Heart left ventricle (tissue), 16 donors: Measurements from ENCODE around the gene ZNF768. TPM values are rescaled to one million over a fixed set of nuclear protein-coding genes. Genes with fewer than 3 reads are reported as not detected.

Source experiments
- ATAC-seq, 4 donors: fragments of 200-7000 bp; cut with Tn5 transposase; one replicate each; pipeline ENCODE4 v1.9.1; 2020 to 2022; ENCODE audit warnings: moderate library complexity in 4 of 4, mild to moderate bottlenecking in 3 of 4, moderate number of reproducible peaks in 1 of 4
- DNase-seq, 5 donors: peaks; one replicate each; pipeline ENCODE4 v3.0.0-alpha.2; 2020
- H3K27ac ChIP-seq, 12 donors: fragments of 200-600 bp; sonication (generic) in 4 of 12; one replicate each; pipeline versions ENCODE4 v1.5.0 to v1.8.0; 2016 to 2022; ENCODE audit warnings: mild to moderate bottlenecking in 2 of 12
- H3K27me3 ChIP-seq, 9 donors: fragments of 200-600 bp; sonication (generic) in 2 of 9; one replicate each; pipeline versions ENCODE4 v1.5.1 to v1.8.0; 2016 to 2022; ENCODE audit warnings: mild to moderate bottlenecking in 3 of 9
- H3K36me3 ChIP-seq, 9 donors: fragments of 200-600 bp; sonication (generic) in 2 of 9; one replicate each; pipeline versions ENCODE4 v1.5.0 to v1.8.0; 2018 to 2022; ENCODE audit warnings: mild to moderate bottlenecking in 2 of 9
- H3K4me1 ChIP-seq, 12 donors: fragments of 200-600 bp; sonication (generic) in 4 of 12; one replicate each; pipeline versions ENCODE4 v1.5.0 to v1.8.0; 2016 to 2022; ENCODE audit warnings: mild to moderate bottlenecking in 3 of 12
- H3K4me3 ChIP-seq, 12 donors: fragments of 200-600 bp; sonication (generic) in 4 of 12; one replicate each; pipeline versions ENCODE4 v1.5.0 to v1.8.0; 2017 to 2022; ENCODE audit warnings: mild to moderate bottlenecking in 9 of 12, moderate library complexity in 4 of 12
- H3K9me3 ChIP-seq, 12 donors: fragments of 200-600 bp; sonication (generic) in 4 of 12; one replicate each; pipeline versions ENCODE4 v1.5.0 to v1.8.0; 2016 to 2022; ENCODE audit warnings: mild to moderate bottlenecking in 1 of 12
- POLR2A ChIP-seq, 2 donors: fragments of 450-650 bp; IDR thresholded peaks; one replicate each; pipeline ENCODE4 v1.6.1; 2017; ENCODE audit warnings: antibody characterized with exemption in 2 of 2, mild to moderate bottlenecking in 2 of 2, moderate library complexity in 2 of 2
- WGBS, 4 donors: extraction: QIAGEN DNeasy Blood & Tissue Kit in 2 of 4; methylation state at CpG; one replicate each; pipeline versions ENCODE4 v1.1.5 to v1.1.7; 2013 to 2018; 5-methylcytosine and 5-hydroxymethylcytosine counted together
- intact Hi-C, 10 donors: fragments of 100-400 bp; cut with DNase I; formaldehyde crosslinking; loops; one replicate each; pipeline versions ENCODE4 v1.11.1 to v1.14.2; 2022
- polyA plus RNA-seq, 2 donors: library from polyadenylated mRNA; stranded (reverse); fragments of 200-250 nt; gene quantifications; one replicate each; pipeline ENCODE4 v1.2.3, GENCODE V29; 2013
- total RNA-seq, 9 donors: library from RNA; depleted of rRNA in 2 of 9; stranded (reverse); fragments of >200 nt in 2 of 9; fragmentation: NEBNext Ultra II Directional in 3 of 9; extraction: Animal tissue kit (Norgen Biotek cat#: 25700) in 3 of 9; gene quantifications; one replicate each; pipeline versions ENCODE4 v1.1.0 to v1.2.4, GENCODE V29; 2016 to 2023
- TF ChIP-seq, protein P1 (sequence below), 12 donors: fragments of 200-600 bp; sonication (generic) in 4 of 12; IDR thresholded peaks; one replicate each; pipeline versions ENCODE4 v1.5.0 to v1.8.0; 2018 to 2022; ENCODE audit warnings: antibody characterized with exemption in 12 of 12, mild to moderate bottlenecking in 5 of 12
- donor health status: ischemic (EF 13 %, LVEDD 7.1; RV severe dilation, severe dysfunction).
- donor health status: healthy with polysubstance abuse.
- donor health status: DM: no; HTN: yes; CAD: no.
- donor health status: DM: no; HTN: no; CAD: no.
- donor health status: ischemic (EF 25% LVEDD 6.9; RV normal size, moderate dysfunction).
- donor health status: ischemic (EF 25% LVEDD 5.7; RV mildly dilated, moderate dysfunction).
- donor health status: healthy.
- donor health status: DM: yes; HTN: yes; CAD: no.
- donor health status: ischemic (EF 35%, LVEDD 5.7; RV mildly dilated, moderate dysfunction).
- donor health status: nonischemic (EF 11% LVEDD 7.7; RV severe dilation, severe dysfunction).
- donor health status: DM: yes; HTN: yes; CAD: no.
- donor health status: PGD.
- donor health status: ischemic (EF 29% LVEDD 5.4; RV normal size, mild dysfunction).
- donor health status: nonischemic (EF 23%, LVEDD 6.1; RV moderate dilation, normal function).

Gene ZNF768
- total and polyA plus RNA-seq, 11 donors = 38.9 to 88.2 (median 51.6) TPM

DNA sequence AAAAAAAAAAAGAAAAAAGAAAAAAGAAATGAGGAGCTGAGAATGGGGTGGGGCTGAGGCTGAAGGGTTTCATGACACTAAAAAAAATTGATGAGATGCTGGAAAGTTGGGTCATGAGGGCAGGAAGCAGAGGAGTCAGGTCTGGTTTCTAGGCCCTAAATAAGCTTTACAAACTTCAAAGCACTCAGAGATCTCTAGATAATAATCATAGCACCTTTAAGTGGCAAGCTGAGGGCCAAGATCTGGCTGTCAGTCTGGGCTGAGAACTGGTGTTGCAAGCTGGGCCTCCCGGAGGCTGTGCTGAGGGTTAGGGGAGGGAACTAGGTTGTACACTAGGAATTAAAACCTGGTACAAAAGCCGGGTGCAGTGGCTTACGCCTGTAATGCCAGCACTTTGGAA, 25.4 kb upstream of the ZNF768 start:
- DNase-seq (no peak), ATAC-seq (no peak)
- Histone ChIP-seq H3K4me1 (peaks cover 0 to 72% (median 30%) of the 10 kb centered on the region in 12 donors), H3K9me3 (no peaks in the 10 kb centered on the region), H3K27me3 (no peaks in the 10 kb centered on the region), H3K27ac (peak overlapping the region in 6 of 12 donors; percentile 6 to 71 (median 36)), H3K36me3 (peaks cover 0 to 31% (median 21%) of the 10 kb centered on the region in 9 donors), H3K4me3 (no peak overlapping the region)
- intact Hi-C loops = no loop called here
- 67 to 79% (median 76%) methylated on average over 3 of the region's 3 CpGs for WGBS, 4 donors
- TF ChIP-seq POLR2A (IDR thresholded peaks at IDR 0.05) = no peak
- TF ChIP-seq, protein P1, sequence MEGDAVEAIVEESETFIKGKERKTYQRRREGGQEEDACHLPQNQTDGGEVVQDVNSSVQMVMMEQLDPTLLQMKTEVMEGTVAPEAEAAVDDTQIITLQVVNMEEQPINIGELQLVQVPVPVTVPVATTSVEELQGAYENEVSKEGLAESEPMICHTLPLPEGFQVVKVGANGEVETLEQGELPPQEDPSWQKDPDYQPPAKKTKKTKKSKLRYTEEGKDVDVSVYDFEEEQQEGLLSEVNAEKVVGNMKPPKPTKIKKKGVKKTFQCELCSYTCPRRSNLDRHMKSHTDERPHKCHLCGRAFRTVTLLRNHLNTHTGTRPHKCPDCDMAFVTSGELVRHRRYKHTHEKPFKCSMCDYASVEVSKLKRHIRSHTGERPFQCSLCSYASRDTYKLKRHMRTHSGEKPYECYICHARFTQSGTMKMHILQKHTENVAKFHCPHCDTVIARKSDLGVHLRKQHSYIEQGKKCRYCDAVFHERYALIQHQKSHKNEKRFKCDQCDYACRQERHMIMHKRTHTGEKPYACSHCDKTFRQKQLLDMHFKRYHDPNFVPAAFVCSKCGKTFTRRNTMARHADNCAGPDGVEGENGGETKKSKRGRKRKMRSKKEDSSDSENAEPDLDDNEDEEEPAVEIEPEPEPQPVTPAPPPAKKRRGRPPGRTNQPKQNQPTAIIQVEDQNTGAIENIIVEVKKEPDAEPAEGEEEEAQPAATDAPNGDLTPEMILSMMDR (IDR thresholded peaks at IDR 0.05) = no peak

DNA sequence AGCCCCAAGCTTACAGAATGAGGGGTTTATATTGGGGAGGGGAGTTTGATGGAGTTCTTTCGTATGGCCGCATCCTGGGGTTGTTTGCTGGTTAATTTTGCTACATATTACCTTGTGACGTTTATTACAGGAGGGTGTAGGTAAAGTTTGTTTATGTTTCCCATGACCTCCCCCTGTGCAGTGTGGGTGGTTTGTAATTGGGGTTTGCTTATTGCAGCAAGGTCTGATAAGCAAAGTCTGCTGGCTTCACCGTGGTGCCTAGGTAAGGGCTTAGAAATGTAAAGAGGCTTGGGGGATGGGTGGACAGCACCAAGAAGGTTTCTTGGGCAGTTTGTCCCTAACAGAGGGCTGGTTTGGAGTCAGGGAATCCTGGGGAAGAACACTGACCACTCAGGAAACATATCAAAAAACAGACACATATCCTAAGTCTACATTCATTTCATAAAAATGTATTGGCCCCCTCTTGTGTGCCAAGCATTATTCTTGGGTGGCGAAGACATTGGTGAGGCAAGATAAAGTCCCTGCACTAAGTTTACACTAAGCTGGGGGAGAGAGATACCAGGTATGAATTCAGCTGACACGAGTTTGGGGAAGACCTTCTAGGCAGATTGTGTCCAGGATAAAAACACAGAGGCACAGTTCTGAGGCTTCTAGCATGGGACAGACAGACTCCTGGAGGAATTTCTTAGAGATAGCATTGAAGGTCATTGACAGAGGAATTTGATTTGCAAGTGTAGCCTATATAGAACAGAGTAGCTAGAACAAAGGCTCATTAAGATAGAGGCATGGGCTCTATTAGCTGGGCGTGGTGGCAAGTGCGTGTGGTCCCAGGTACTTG, 22.3 kb upstream of the ZNF768 start:
- Histone ChIP-seq H3K27ac (peak overlapping the region in 10 of 12 donors; percentile 27 to 83 (median 69)), H3K9me3 (no peaks in the 10 kb centered on the region)
- peak; percentile 16 to 24 (median 21) for ATAC-seq

GRCh38 chr16:30546115-30546514, 19.7 kb upstream of the ZNF768 start:
- no peak for ATAC-seq
- no peak for DNase-seq
- H3K27ac ChIP-seq = no peak overlapping the region

More for the DNA sequence above, 22.3 kb upstream of the ZNF768 start:
- TF ChIP-seq POLR2A (IDR thresholded peaks at IDR 0.05) = no peak
- TF ChIP-seq, protein P1 (IDR thresholded peaks at IDR 0.05) = no peak
- intact Hi-C loops = no loop called here
- peaks cover 0 to 44% (median 16%) of the 10 kb centered on the region in 12 donors for H3K4me1 ChIP-seq
- no peak overlapping the region for H3K4me3 ChIP-seq
- no peaks in the 10 kb centered on the region for H3K27me3 ChIP-seq
- 63 to 76% (median 66%) methylated on average over 8 of the region's 8 CpGs for WGBS, 4 donors
- no peak for DNase-seq
- peaks cover 0 to 3% (median 0%) of the 10 kb centered on the region in 9 donors for H3K36me3 ChIP-seq

DNA sequence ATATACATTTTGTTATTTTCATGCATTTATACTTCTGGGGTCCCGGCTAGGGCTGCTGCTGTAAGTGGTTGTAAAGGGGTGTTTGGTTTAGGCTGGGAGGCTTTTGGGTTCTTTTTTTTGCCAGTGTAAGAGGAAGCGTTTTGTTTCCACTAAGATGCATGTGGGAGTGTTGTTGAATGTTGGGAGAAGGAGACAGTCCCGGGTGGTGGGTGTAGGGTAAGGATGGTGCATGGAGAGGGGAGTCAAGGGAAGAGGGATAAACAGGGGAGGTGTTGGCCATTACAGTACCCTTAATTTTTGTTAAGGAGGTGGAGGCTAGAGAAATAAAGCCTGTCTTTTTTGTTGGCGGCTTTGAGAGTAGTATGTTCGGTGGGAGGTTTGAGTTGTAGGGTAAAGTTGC, 16.7 kb upstream of the ZNF768 start:
- Histone ChIP-seq H3K4me3 (no peak overlapping the region), H3K9me3 (no peaks in the 10 kb centered on the region), H3K36me3 (no peaks in the 10 kb centered on the region), H3K4me1 (peaks cover 0 to 35% (median 14%) of the 10 kb centered on the region in 12 donors), H3K27ac (no peak overlapping the region), H3K27me3 (no peaks in the 10 kb centered on the region)
- ATAC-seq = no peak
- WGBS, 4 donors = 84 to 86% (median 85%) methylated on average over 5 of the region's 5 CpGs
- intact Hi-C loops = no loop called here
- no peak for DNase-seq
- TF ChIP-seq, protein P1 (IDR thresholded peaks at IDR 0.05) = no peak
- no peak for TF ChIP-seq POLR2A (IDR thresholded peaks at IDR 0.05)

More at GRCh38 chr16:30546115-30546514, 19.7 kb upstream of the ZNF768 start:
- no peaks in the 10 kb centered on the region for H3K36me3 ChIP-seq
- H3K4me1 ChIP-seq = peaks cover 0 to 32% (median 17%) of the 10 kb centered on the region in 12 donors
- WGBS, 4 donors = 73 to 81% (median 74%) methylated on average over 8 of the region's 8 CpGs
- H3K9me3 ChIP-seq = no peaks in the 10 kb centered on the region
- H3K27me3 ChIP-seq = no peaks in the 10 kb centered on the region
- no peak overlapping the region for H3K4me3 ChIP-seq
- TF ChIP-seq, protein P1 (IDR thresholded peaks at IDR 0.05) = no peak
- no peak for TF ChIP-seq POLR2A (IDR thresholded peaks at IDR 0.05)
- intact Hi-C loops = no loop called here
